ENCODE data around the gene SMPD2.

- TF ChIP-seq POLR2AphosphoS5 (IDR thresholded peaks at IDR 0.05; ENCODE audit: low read depth, low read length): no peak
- no peak for TF ChIP-seq POLR2A (IDR thresholded peaks at IDR 0.05; ENCODE audit: low read depth, low read length)
- no peak for TF ChIP-seq TAF1 (IDR thresholded peaks at IDR 0.05; ENCODE audit: low read depth, low read length)
- no peak for TF ChIP-seq POU2F2 (IDR thresholded peaks at IDR 0.05; ENCODE audit: low read depth, low read length)
Measured at GRCh38 chr6:109436041-109436440, 4.5 kb upstream of the SMPD2 start.

Data from GM12891 (cell line).